ENCODE data around the gene TCERG1. TPM values are rescaled to one million over a fixed set of nuclear protein-coding genes. Genes with fewer than 3 reads are reported as not detected.

The TCERG1 gene
- total RNA-seq, 1 experiment from 2014 or later: 112 TPM

- Histone ChIP-seq H3K79me1 (ENCODE audit: insufficient read depth, low read depth, low read length, poor library complexity, severe bottlenecking) (no peaks in the 10 kb centered on the region), H2BK5ac (ENCODE audit: insufficient read length, low read length) (no peak overlapping the region), H4K8ac (replicated peaks; ENCODE audit: insufficient read length, low read depth, low read length) (no peak overlapping the region), H2AFZ (ENCODE audit: low read length) (no peak overlapping the region), H3K27ac (ENCODE audit: insufficient read length, low read depth, low read length) (no peak overlapping the region), H4K5ac (ENCODE audit: insufficient read length, low read depth, low read length) (no peak overlapping the region), H3K18ac (ENCODE audit: insufficient read length, low read depth, low read length) (no peak overlapping the region), H2BK15ac (ENCODE audit: low read depth, low read length) (no peak overlapping the region), H3T11ph (ENCODE audit: low read length) (no peak overlapping the region), H3K23me2 (ENCODE audit: insufficient read length, low read depth, low read length, poor library complexity, severe bottlenecking) (no peaks in the 10 kb centered on the region), H2BK120ac (ENCODE audit: low read depth, low read length, poor library complexity, severe bottlenecking) (no peak overlapping the region), H3K4me2 (ENCODE audit: insufficient read depth, insufficient read length, low read length) (no peak overlapping the region), H2BK12ac (ENCODE audit: insufficient read length, low read depth, low read length) (no peak overlapping the region), H3K79me2 (ENCODE audit: insufficient read depth, low read length) (no peaks in the 10 kb centered on the region), H2AK5ac (ENCODE audit: insufficient read length, low read length) (no peak overlapping the region), H3K4me1 (ENCODE audit: insufficient read depth, low read length) (peaks cover 3% of the 10 kb centered on the region; the same call in 1 of the 2 replicates), H3K9me3 (ENCODE audit: control insufficient read depth, low read depth, low read length) (no peaks in the 10 kb centered on the region), H3K9ac (ENCODE audit: extremely low read depth, insufficient read length, low read length) (no peak overlapping the region), H3K4ac (ENCODE audit: low read depth, low read length) (no peak overlapping the region), H4K20me1 (ENCODE audit: control insufficient read depth, insufficient read depth, insufficient read length) (no peaks in the 10 kb centered on the region), H3K56ac (ENCODE audit: insufficient read length, low read depth, low read length) (no peak overlapping the region), H4K91ac (ENCODE audit: insufficient read length, low read depth, low read length) (no peak overlapping the region), H3K23ac (ENCODE audit: insufficient read length, low read depth, low read length) (no peak overlapping the region), H2BK20ac (ENCODE audit: low read depth, low read length, poor library complexity, severe bottlenecking) (no peak overlapping the region), H3K27me3 (ENCODE audit: insufficient read depth, low read length) (no peaks in the 10 kb centered on the region), H3K14ac (ENCODE audit: insufficient read depth, low read length) (no peak overlapping the region)
- no peak for TF ChIP-seq CTCF (conservative IDR thresholded peaks at IDR 0.05)
- WGBS (ENCODE audit: extremely low coverage, insufficient read length, low lambda C conversion rate): no CpG with 5 or more reads among the region's 2 CpGs
- H3K36me3 Mint-ChIP-seq (ENCODE audit: insufficient read depth in 1 of 3, low read depth in 3 of 3): no peaks in the 10 kb centered on the region
- peaks cover 12 to 16% of the 10 kb centered on the region in 2 experiments for H3K4me1 Mint-ChIP-seq
- no peaks in the 10 kb centered on the region for H3K9me3 Mint-ChIP-seq
- no peak overlapping the region for H3K4me3 Mint-ChIP-seq
- DNase-seq: no peak
- H3K27me3 Mint-ChIP-seq (ENCODE audit: low read depth): no peaks in the 10 kb centered on the region
- no peak overlapping the region for H3K27ac Mint-ChIP-seq
Measured at GRCh38 chr5:146529984-146530383, 82.9 kb downstream of the TCERG1 start.
